Astrocyte (in vitro differentiated cells and primary cell): ENCODE measurements around the gene TGFBRAP1.

Experiments
- EZH2 ChIP-seq: IDR thresholded peaks from 2 replicates; pipeline ENCODE4 v1.6.1; 2012; ENCODE audit warnings: mild to moderate bottlenecking, low read length, inconsistent platforms; ENCODE audit not compliant: insufficient read depth
- TF ChIP-seq, protein P1 (sequence below): IDR thresholded peaks from 2 replicates; pipeline ENCODE4 v1.5.1; 2011; ENCODE audit warnings: low read depth, mild to moderate bottlenecking, inconsistent platforms, low read length, moderate library complexity; ENCODE audit not compliant: insufficient read depth

DNA sequence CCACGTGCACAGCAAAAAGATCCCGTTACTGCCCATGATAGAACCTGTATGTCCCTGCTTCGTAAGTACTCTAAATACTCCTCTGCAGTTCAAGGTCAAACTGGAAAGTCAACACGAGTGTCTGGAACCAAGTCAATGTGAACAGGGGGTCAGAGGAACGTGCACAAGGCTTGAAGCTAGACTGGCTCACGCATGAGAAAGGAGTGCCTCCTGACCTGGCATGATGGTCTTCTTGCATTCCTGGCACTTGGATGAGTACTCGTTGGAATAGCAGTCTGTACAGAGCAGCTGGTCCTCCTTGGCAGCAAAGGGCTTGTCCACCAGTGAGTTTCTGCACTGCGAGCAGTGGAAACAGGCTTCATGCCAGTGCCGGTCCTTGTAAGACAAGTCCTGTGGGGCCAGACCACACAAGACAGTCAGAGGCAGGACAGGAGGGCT is 43.8 kb upstream of the TGFBRAP1 start:
- TF ChIP-seq, protein P1, sequence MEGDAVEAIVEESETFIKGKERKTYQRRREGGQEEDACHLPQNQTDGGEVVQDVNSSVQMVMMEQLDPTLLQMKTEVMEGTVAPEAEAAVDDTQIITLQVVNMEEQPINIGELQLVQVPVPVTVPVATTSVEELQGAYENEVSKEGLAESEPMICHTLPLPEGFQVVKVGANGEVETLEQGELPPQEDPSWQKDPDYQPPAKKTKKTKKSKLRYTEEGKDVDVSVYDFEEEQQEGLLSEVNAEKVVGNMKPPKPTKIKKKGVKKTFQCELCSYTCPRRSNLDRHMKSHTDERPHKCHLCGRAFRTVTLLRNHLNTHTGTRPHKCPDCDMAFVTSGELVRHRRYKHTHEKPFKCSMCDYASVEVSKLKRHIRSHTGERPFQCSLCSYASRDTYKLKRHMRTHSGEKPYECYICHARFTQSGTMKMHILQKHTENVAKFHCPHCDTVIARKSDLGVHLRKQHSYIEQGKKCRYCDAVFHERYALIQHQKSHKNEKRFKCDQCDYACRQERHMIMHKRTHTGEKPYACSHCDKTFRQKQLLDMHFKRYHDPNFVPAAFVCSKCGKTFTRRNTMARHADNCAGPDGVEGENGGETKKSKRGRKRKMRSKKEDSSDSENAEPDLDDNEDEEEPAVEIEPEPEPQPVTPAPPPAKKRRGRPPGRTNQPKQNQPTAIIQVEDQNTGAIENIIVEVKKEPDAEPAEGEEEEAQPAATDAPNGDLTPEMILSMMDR = no peak
- TF ChIP-seq EZH2 = no peak
